ENCODE measurements around the gene NKIRAS2.

The NKIRAS2 gene

DNA sequence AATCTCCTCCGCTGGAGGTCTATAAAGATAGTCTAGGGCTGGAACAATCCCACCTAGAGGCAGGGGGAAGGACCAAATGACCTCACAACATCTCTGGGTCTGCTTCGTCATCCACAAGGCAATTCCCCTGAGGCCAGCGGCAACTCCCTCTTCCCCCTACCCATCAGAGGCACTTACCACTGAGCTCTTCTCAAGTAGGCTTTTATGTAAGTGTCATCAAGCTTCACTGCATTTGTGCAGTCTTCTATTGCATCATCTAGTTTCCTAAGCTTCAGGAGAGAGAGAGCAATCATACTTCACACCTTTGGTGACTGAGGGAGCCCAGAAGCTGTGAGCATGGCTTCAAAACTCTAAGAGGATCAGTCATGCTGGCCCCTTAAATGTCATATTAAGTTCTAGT is 32.2 kb upstream of the NKIRAS2 start:
- intact Hi-C loops (cut with DNase I; ENCODE audit: low total_unique reads): no loop called here
- DNase-seq: no peak
- H3K4me3 ChIP-seq: no peak overlapping the region
- no peaks in the 10 kb centered on the region for H3K27me3 ChIP-seq
- peaks cover 75 to 93% (median 87%) of the 10 kb centered on the region in 3 donors for H3K36me3 ChIP-seq
- TF ChIP-seq, protein P1, sequence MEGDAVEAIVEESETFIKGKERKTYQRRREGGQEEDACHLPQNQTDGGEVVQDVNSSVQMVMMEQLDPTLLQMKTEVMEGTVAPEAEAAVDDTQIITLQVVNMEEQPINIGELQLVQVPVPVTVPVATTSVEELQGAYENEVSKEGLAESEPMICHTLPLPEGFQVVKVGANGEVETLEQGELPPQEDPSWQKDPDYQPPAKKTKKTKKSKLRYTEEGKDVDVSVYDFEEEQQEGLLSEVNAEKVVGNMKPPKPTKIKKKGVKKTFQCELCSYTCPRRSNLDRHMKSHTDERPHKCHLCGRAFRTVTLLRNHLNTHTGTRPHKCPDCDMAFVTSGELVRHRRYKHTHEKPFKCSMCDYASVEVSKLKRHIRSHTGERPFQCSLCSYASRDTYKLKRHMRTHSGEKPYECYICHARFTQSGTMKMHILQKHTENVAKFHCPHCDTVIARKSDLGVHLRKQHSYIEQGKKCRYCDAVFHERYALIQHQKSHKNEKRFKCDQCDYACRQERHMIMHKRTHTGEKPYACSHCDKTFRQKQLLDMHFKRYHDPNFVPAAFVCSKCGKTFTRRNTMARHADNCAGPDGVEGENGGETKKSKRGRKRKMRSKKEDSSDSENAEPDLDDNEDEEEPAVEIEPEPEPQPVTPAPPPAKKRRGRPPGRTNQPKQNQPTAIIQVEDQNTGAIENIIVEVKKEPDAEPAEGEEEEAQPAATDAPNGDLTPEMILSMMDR (IDR thresholded peaks at IDR 0.05): no peak
- H3K9me3 ChIP-seq: no peaks in the 10 kb centered on the region
- no peak overlapping the region for H3K27ac ChIP-seq
- no peaks in the 10 kb centered on the region for H3K4me1 ChIP-seq

GRCh38 chr17:41988418-41988817 is 31.5 kb upstream of the NKIRAS2 start:
- H3K9me3 ChIP-seq: no peaks in the 10 kb centered on the region
- no peaks in the 10 kb centered on the region for H3K4me1 ChIP-seq
- no peak for DNase-seq
- TF ChIP-seq, protein P1 (IDR thresholded peaks at IDR 0.05): no peak
- H3K27me3 ChIP-seq: no peaks in the 10 kb centered on the region
- H3K27ac ChIP-seq: no peak overlapping the region
- H3K36me3 ChIP-seq: peaks cover 73 to 93% (median 87%) of the 10 kb centered on the region in 3 donors
- H3K4me3 ChIP-seq: no peak overlapping the region
- intact Hi-C loops (cut with DNase I; ENCODE audit: low total_unique reads): no loop called here

DNA sequence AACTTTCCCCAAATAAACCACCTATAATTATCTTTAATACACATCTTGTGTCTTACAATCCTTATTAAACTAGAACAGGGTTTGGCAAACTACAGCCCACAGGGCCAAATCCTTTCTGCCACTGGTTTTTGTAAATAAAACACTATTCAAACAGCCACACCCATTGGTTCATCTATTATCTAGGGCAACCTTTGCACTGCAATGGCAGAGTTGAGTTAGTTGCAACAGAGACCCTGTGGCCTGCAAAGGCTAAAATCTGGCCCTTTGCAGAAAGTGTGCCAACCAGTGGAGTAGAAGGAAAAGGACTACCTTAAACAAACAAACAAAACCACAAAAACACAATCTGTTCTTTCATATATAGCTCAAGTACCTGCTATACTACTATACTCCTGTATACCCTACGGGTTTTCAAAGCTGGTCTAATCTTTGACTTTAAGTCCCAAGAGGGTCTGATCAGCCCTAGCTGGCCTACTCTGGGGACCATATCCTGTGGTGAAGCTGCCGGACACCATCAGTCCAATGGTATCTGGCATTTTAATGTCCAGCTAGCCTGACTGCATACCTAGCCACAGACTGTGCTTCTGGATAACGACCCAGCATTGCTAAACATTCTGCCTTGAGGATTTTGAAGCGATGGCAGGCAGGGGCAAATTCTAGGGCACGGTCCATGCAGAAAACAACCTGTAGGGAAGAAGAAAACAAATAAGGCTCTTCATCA is 30.0 kb upstream of the NKIRAS2 start:
- Histone ChIP-seq H3K4me3 (no peak overlapping the region), H3K27me3 (no peaks in the 10 kb centered on the region), H3K4me1 (no peaks in the 10 kb centered on the region), H3K36me3 (peaks cover 74 to 93% (median 86%) of the 10 kb centered on the region in 3 donors), H3K9me3 (no peaks in the 10 kb centered on the region), H3K27ac (no peak overlapping the region)
- TF ChIP-seq, protein P1 (IDR thresholded peaks at IDR 0.05): no peak
- no peak for DNase-seq
- intact Hi-C loops (cut with DNase I; ENCODE audit: low total_unique reads): no loop called here

DNA sequence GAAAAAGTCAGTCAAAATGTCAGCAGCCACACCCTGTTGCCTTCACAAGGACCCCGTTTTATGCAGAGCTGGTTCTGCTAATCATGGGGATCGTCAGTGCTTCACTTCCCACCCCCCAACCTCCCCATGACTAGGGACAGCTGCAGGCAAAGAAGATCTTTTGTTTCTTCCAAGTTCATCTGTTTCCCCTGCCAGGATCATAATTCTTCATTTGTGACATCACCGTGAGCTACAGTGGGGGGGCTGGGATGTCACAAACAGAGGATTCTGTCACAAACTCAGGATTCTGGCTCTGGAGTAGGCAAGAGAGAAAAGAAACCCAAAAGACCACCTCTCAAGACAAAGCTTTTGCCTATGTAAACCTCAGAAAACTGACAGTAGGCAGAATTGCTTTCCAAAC is 27.3 kb upstream of the NKIRAS2 start:
- no peak overlapping the region for H3K27ac ChIP-seq
- intact Hi-C loops (cut with DNase I; ENCODE audit: low total_unique reads): no loop called here
- H3K9me3 ChIP-seq: no peaks in the 10 kb centered on the region
- peaks cover 83 to 97% (median 96%) of the 10 kb centered on the region in 3 donors for H3K36me3 ChIP-seq
- DNase-seq: no peak
- TF ChIP-seq, protein P1 (IDR thresholded peaks at IDR 0.05): no peak
- no peaks in the 10 kb centered on the region for H3K27me3 ChIP-seq
- no peaks in the 10 kb centered on the region for H3K4me1 ChIP-seq
- H3K4me3 ChIP-seq: no peak overlapping the region

GRCh38 chr17:41996855-41997164 is 23.1 kb upstream of the NKIRAS2 start:
- no peaks in the 10 kb centered on the region for H3K9me3 ChIP-seq
- no peaks in the 10 kb centered on the region for H3K4me1 ChIP-seq
- H3K27me3 ChIP-seq: no peaks in the 10 kb centered on the region
- H3K36me3 ChIP-seq: peaks cover 83 to 98% (median 95%) of the 10 kb centered on the region in 3 donors
- no peak for DNase-seq
- TF ChIP-seq, protein P1 (IDR thresholded peaks at IDR 0.05): no peak
- intact Hi-C loops (cut with DNase I; ENCODE audit: low total_unique reads): no loop called here
- H3K4me3 ChIP-seq: no peak overlapping the region
- H3K27ac ChIP-seq: no peak overlapping the region

- no peak overlapping the region for H3K4me3 ChIP-seq
- TF ChIP-seq, protein P1 (IDR thresholded peaks at IDR 0.05): no peak
- H3K4me1 ChIP-seq: no peaks in the 10 kb centered on the region
- peaks cover 69 to 94% (median 90%) of the 10 kb centered on the region in 3 donors for H3K36me3 ChIP-seq
- H3K27ac ChIP-seq: no peak overlapping the region
- intact Hi-C loops (cut with DNase I; ENCODE audit: low total_unique reads): no loop called here
- H3K9me3 ChIP-seq: no peaks in the 10 kb centered on the region
- H3K27me3 ChIP-seq: no peaks in the 10 kb centered on the region
- DNase-seq: no peak
Observed at GRCh38 chr17:41998497-41998896, 21.4 kb upstream of the NKIRAS2 start.
